Lung (tissue), 16 donors: ENCODE measurements around the gene REG3G. TPM values are rescaled to one million over a fixed set of nuclear protein-coding genes. Genes with fewer than 3 reads are reported as not detected.

ENCODE experiments used
- ATAC-seq: fragments of 200-7000 bp; cut with Tn5 transposase; one replicate; pipeline ENCODE4 v1.9.1; 2020; ENCODE audit warnings: moderate number of reproducible peaks; ENCODE audit not compliant: insufficient read depth, low FRiP score
- DNase-seq, 3 donors: peaks; one replicate each; pipeline ENCODE4 v3.0.0-alpha.2; 2013 to 2017
- H3K27ac ChIP-seq, 2 donors: one replicate each; pipeline ENCODE4 v1.5.1; 2013; ENCODE audit warnings: mild to moderate bottlenecking in 2 of 2, moderate library complexity in 2 of 2, control low read depth in 1 of 2, inconsistent platforms in 1 of 2, low read depth in 1 of 2, low read length in 1 of 2
- H3K27me3 ChIP-seq, 3 donors: one replicate each; pipeline ENCODE4 v1.5.1; 2013; ENCODE audit warnings: low read length in 2 of 3; ENCODE audit not compliant: control insufficient read depth in 3 of 3, insufficient read depth in 3 of 3
- H3K36me3 ChIP-seq, 4 donors: one replicate each; pipeline ENCODE4 v1.5.1; 2013; ENCODE audit warnings: low read length in 4 of 4, mild to moderate bottlenecking in 1 of 4, moderate library complexity in 1 of 4; ENCODE audit not compliant: control insufficient read depth in 4 of 4, insufficient read depth in 4 of 4
- H3K4me1 ChIP-seq, 5 donors: one replicate each; pipeline ENCODE4 v1.5.1; 2013; ENCODE audit warnings: low read length in 5 of 5, mild to moderate bottlenecking in 2 of 5, moderate library complexity in 1 of 5; ENCODE audit not compliant: control insufficient read depth in 5 of 5, insufficient read depth in 5 of 5
- H3K4me3 ChIP-seq: one replicate; pipeline ENCODE4 v1.5.1; 2013; ENCODE audit warnings: mild to moderate bottlenecking, control low read depth, moderate library complexity
- H3K9ac ChIP-seq, 2 donors: one replicate each; pipeline ENCODE4 v1.5.1; 2013; ENCODE audit warnings: low read length in 2 of 2, control low read depth in 1 of 2; ENCODE audit not compliant: insufficient read depth in 1 of 2
- H3K9me3 ChIP-seq, 4 donors: one replicate each; pipeline ENCODE4 v1.5.1; 2013; ENCODE audit warnings: low read length in 3 of 4, mild to moderate bottlenecking in 1 of 4, moderate library complexity in 1 of 4; ENCODE audit not compliant: control insufficient read depth in 4 of 4, insufficient read depth in 3 of 4
- WGBS, 2 donors: extraction: QIAGEN DNeasy Blood & Tissue Kit; methylation state at CpG; one replicate each; pipeline ENCODE4 v1.1.7; 2013; 5-methylcytosine and 5-hydroxymethylcytosine counted together
- long read RNA-seq, 5 donors: transcript quantifications; one replicate each; lab custom pipeline, GENCODE V29; 2026
- polyA plus RNA-seq, 2 donors: library from polyadenylated mRNA; stranded (reverse); fragments of 200-250 nt; gene quantifications; one replicate each; pipeline ENCODE4 v1.2.1, GENCODE V29; 2013
- total RNA-seq, 2 donors: library from RNA; depleted of rRNA in 1 of 2; stranded (reverse); fragments of >200 nt in 1 of 2; gene quantifications; one replicate each; pipeline ENCODE4 v1.2.1, GENCODE V29; 2014 to 2021
- TF ChIP-seq, protein P1 (sequence below): IDR thresholded peaks from 2 replicates; pipeline ENCODE4 v1.5.1; 2012; ENCODE audit warnings: mild to moderate bottlenecking; ENCODE audit errors: control extremely low read depth, extremely low read depth
- donor health status: control.
- donor health status: control.
- donor health status: Bipolar disorder and iron deficiency.
- donor health status: healthy.
- donor health status: DM: yes; HTN: yes; CAD: no.

The REG3G gene
- total RNA-seq: under 1 TPM; 0.43 to 0.58 TPM
- polyA plus RNA-seq: under 1 TPM in 1 of 2 donors, not detected in 1; 0.13 TPM
- long read RNA-seq, donor 1: 0 reads
- long read RNA-seq, donor 2: 0 reads
- long read RNA-seq, donor 3: 0 reads
- long read RNA-seq, donor 4: 0 reads
- long read RNA-seq, donor 5: 0 reads

DNA sequence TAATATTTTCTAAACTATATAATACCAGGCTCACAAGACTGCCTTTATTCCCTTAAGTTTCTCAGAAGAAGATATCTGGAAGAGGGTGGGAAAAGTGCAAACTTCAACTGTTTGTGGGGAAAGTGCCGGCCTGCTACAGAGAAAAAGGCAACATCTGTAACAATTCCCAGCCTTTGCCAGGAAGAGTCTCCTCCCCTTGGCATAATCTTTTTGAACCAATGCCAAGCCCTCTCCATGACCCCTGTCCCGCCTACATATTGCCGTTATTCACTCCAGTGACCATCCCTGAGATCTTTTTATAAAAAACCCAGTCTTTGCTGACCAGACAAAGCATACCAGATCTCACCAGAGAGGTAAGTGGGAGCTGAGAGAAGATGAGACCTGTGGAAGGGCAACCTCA lies at the start of gene REG3G:
Gene REG3G (plus strand): TSS at position 282 of the 400 bp plus-strand sequence. CDS start 392 bp downstream, outside the sequence.
- WGBS, 2 donors: 36 to 74% methylated on average over 3 of the region's 3 CpGs
- no peaks in the 10 kb centered on the region for H3K36me3 ChIP-seq
- H3K9me3 ChIP-seq: no peaks in the 10 kb centered on the region
- H3K4me3 ChIP-seq: no peak within 1 kb of the TSS
- no peaks in the 10 kb centered on the region for H3K4me1 ChIP-seq
- TF ChIP-seq, protein P1, sequence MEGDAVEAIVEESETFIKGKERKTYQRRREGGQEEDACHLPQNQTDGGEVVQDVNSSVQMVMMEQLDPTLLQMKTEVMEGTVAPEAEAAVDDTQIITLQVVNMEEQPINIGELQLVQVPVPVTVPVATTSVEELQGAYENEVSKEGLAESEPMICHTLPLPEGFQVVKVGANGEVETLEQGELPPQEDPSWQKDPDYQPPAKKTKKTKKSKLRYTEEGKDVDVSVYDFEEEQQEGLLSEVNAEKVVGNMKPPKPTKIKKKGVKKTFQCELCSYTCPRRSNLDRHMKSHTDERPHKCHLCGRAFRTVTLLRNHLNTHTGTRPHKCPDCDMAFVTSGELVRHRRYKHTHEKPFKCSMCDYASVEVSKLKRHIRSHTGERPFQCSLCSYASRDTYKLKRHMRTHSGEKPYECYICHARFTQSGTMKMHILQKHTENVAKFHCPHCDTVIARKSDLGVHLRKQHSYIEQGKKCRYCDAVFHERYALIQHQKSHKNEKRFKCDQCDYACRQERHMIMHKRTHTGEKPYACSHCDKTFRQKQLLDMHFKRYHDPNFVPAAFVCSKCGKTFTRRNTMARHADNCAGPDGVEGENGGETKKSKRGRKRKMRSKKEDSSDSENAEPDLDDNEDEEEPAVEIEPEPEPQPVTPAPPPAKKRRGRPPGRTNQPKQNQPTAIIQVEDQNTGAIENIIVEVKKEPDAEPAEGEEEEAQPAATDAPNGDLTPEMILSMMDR: no peak
- no peak within 1 kb of the TSS for H3K27ac ChIP-seq
- H3K9ac ChIP-seq: no peak within 1 kb of the TSS
- ATAC-seq: no peak
- peak; percentile 27 to 30 (median 28) for DNase-seq
- H3K27me3 ChIP-seq: no peaks in the 10 kb centered on the region

DNA sequence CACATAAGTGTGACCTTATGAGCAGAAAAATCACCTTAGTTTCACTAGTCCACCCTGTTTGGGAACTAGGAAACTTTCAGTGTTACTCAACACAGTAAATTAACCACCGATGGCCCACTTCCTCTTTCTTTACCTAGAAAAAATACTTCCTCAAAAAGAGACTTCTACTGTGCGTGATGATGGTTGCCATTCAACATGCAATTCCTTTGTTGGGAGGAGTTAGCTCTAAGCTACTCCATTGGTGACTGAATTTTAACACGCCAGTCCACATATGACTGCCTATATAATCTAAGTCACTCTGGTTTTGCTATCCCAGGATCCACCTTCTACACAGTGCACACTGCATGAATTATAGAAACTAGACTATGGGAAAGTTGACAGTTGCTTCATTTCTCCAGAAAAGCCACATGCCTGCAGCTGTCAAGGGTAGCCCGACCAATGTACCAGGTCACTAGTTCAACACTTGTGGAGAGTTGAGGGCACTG lies 47.8 kb upstream of the REG3G start:
- WGBS, 2 donors: 37 to 52% methylated on average over 4 of the region's 4 CpGs
- Histone ChIP-seq H3K27ac (no peak overlapping the region), H3K27me3 (no peaks in the 10 kb centered on the region), H3K4me3 (no peak overlapping the region), H3K9me3 (no peaks in the 10 kb centered on the region), H3K36me3 (no peaks in the 10 kb centered on the region), H3K9ac (no peak overlapping the region), H3K4me1 (no peaks in the 10 kb centered on the region)
- no peak for ATAC-seq
- TF ChIP-seq, protein P1: no peak
- no peak for DNase-seq

DNA sequence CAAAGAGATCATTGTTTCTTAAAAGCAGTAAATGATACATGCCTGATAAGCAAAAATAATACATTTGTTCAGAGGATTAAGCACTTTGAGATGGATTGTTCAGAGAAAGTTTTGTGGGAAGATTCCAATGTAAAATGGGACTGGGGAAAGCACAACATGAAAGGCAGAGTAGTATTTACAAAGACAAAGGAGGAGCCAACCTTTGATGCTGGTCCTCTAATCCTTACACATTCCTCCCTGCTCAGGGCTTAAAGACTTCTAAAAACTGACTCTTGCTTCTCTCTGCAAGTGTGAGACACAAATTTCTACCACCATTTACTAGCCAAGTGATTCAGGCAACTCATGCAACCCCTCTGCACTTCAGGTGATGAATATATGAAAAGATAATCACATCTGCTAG lies 47.2 kb upstream of the REG3G start:
- TF ChIP-seq, protein P1: no peak
- no peak overlapping the region for H3K9ac ChIP-seq
- H3K9me3 ChIP-seq: no peaks in the 10 kb centered on the region
- H3K27me3 ChIP-seq: no peaks in the 10 kb centered on the region
- no peak for ATAC-seq
- no peak overlapping the region for H3K4me3 ChIP-seq
- DNase-seq: no peak
- H3K4me1 ChIP-seq: no peaks in the 10 kb centered on the region
- no peaks in the 10 kb centered on the region for H3K36me3 ChIP-seq
- H3K27ac ChIP-seq: no peak overlapping the region
